B cell (primary cell): Measurements from ENCODE around the gene KIAA1217. TPM values are rescaled to one million over a fixed set of nuclear protein-coding genes. Genes with fewer than 3 reads are reported as not detected.

Source experiments
- ATAC-seq: fragments of 200-7000 bp; cut with Tn5 transposase; one replicate; pipeline ENCODE4 v1.10.0; 2021; ENCODE audit warnings: low read depth, mild to moderate bottlenecking, moderate number of reproducible peaks, moderate library complexity
- CTCF ChIA-PET: fragments of 350-600 bp; sonication (Branson Sonifier 250); formaldehyde crosslinking; loops from one replicate; lab custom pipeline; 2021; ENCODE audit warnings: antibody characterized with exemption, inconsistent platforms; lab: Charles Lee
- POLR2A ChIA-PET: fragments of 350-600 bp; sonication (Branson Sonifier 250); formaldehyde crosslinking; loops from one replicate; lab custom pipeline; 2021; ENCODE audit warnings: antibody characterized with exemption; lab: Charles Lee
- DNase-seq: peaks from one replicate; pipeline ENCODE4 v3.0.0; 2013
- H2AFZ ChIP-seq: 2 replicates; pipeline ENCODE4 v1.6.1; 2012; ENCODE audit warnings: mild to moderate bottlenecking, low read depth, low read length; ENCODE audit not compliant: insufficient read depth, poor library complexity, severe bottlenecking
- H3K27ac ChIP-seq, 2 donors: 1 replicate in 1 of 2; 2 replicates in 1 of 2; pipeline ENCODE4 v1.5.1; 2012 to 2013; ENCODE audit warnings: low read length in 2 of 2, mild to moderate bottlenecking in 2 of 2, moderate library complexity in 1 of 2
- H3K27me3 ChIP-seq, 4 experiments: fragments of 200-600 bp in 1 of 4; sonication (generic) in 1 of 4; replicated peaks in 1 of 4; 1 replicate in 2 of 4; 2 replicates in 2 of 4; pipeline versions ENCODE4 v1.6.1 to v1.7.0; 2013 to 2016; ENCODE audit warnings: low read length in 3 of 4, mild to moderate bottlenecking in 2 of 4, mixed read lengths in 1 of 4, moderate library complexity in 1 of 4; ENCODE audit not compliant: insufficient read depth in 4 of 4, control insufficient read depth in 3 of 4; ENCODE audit errors: control extremely low read depth in 1 of 4
- H3K36me3 ChIP-seq, 2 experiments: replicated peaks in 1 of 2; 1 replicate in 1 of 2; 2 replicates in 1 of 2; pipeline versions ENCODE4 v1.6.1 to v1.7.1; 2013; ENCODE audit warnings: low read length in 1 of 2; ENCODE audit not compliant: insufficient read depth in 2 of 2, control insufficient read depth in 1 of 2; ENCODE audit errors: control extremely low read depth in 1 of 2, extremely low read depth in 1 of 2
- H3K4me1 ChIP-seq, 2 donors: fragments of 200-600 bp in 1 of 2; sonication (generic) in 1 of 2; 1 replicate in 1 of 2; 2 replicates in 1 of 2; pipeline versions ENCODE4 v1.5.1 to v1.6.1; 2013 to 2017; ENCODE audit warnings: low read length in 2 of 2; ENCODE audit not compliant: control insufficient read depth in 2 of 2, insufficient read depth in 2 of 2
- H3K4me2 ChIP-seq: replicated peaks from 2 replicates; pipeline ENCODE3; 2012; ENCODE audit warnings: mild to moderate bottlenecking, low read depth, low read length; ENCODE audit not compliant: poor library complexity, severe bottlenecking
- H3K4me3 ChIP-seq, 5 experiments: fragments of 200-600 bp in 1 of 5; sonication (generic) in 1 of 5; 1 replicate in 3 of 5; 2 replicates in 2 of 5; pipeline versions ENCODE4 v1.5.1 to v1.7.0; 2011 to 2016; ENCODE audit warnings: low read length in 4 of 5, mild to moderate bottlenecking in 4 of 5, low read depth in 2 of 5, control low read depth in 1 of 5, moderate library complexity in 1 of 5; ENCODE audit not compliant: insufficient read depth in 1 of 5; ENCODE audit errors: control extremely low read depth in 1 of 5, extremely low read depth in 1 of 5
- H3K79me2 ChIP-seq: fragments of 200-600 bp; sonication (generic); one replicate; pipeline ENCODE4 v1.6.0; 2016; ENCODE audit warnings: low read length; ENCODE audit not compliant: control insufficient read depth, insufficient read depth
- H3K9ac ChIP-seq: fragments of 200-600 bp; sonication (generic); 2 replicates; pipeline ENCODE4 v1.6.1; 2017; ENCODE audit warnings: mild to moderate bottlenecking, low read length, moderate library complexity
- H3K9me3 ChIP-seq, 3 donors: one replicate each; pipeline versions ENCODE4 v1.6.1 to v1.7.1; 2013; ENCODE audit warnings: low read length in 2 of 3; ENCODE audit not compliant: control insufficient read depth in 2 of 3, insufficient read depth in 1 of 3; ENCODE audit errors: control extremely low read depth in 1 of 3
- H4K20me1 ChIP-seq: 2 replicates; pipeline ENCODE4 v1.6.0; 2012; ENCODE audit warnings: mild to moderate bottlenecking, low read length; ENCODE audit not compliant: insufficient read depth, control insufficient read depth, poor library complexity, severe bottlenecking
- H3K27ac Mint-ChIP-seq: one replicate; pipeline ENCODE4 v1.8.0; 2021; ENCODE audit warnings: mixed read lengths
- H3K27me3 Mint-ChIP-seq: one replicate; pipeline ENCODE4 v1.8.0; 2021; ENCODE audit warnings: mixed read lengths
- H3K4me1 Mint-ChIP-seq: one replicate; pipeline ENCODE4 v1.8.0; 2021; ENCODE audit warnings: mixed read lengths
- H3K4me3 Mint-ChIP-seq: one replicate; pipeline ENCODE4 v1.8.0; 2021; ENCODE audit warnings: mixed read lengths
- H3K9me3 Mint-ChIP-seq: one replicate; pipeline ENCODE4 v1.8.0; 2022; ENCODE audit warnings: mixed read lengths; ENCODE audit not compliant: insufficient read depth
- EZH2 ChIP-seq: IDR thresholded peaks from 2 replicates; pipeline ENCODE4 v1.6.1; 2012; ENCODE audit warnings: borderline replicate concordance, low read depth, mild to moderate bottlenecking, moderate library complexity, low read length; ENCODE audit not compliant: insufficient read depth, poor library complexity, severe bottlenecking
- WGBS: methylation state at CpG from one replicate; pipeline ENCODE4 v1.1.5; 2013; ENCODE audit warnings: missing lambda C conversion rate; ENCODE audit not compliant: insufficient coverage; 5-methylcytosine and 5-hydroxymethylcytosine counted together
- intact Hi-C: fragments of 100-400 bp; cut with micrococcal nuclease; formaldehyde crosslinking; loops from one replicate; pipeline ENCODE4 v1.10.0; 2022
- polyA plus RNA-seq: library from polyadenylated mRNA; depleted of rRNA; stranded (reverse); fragments of >200 nt; gene quantifications from 2 replicates; pipeline ENCODE4 v1.2.3, GENCODE V29; 2012
- total RNA-seq, 2 donors: library from RNA; stranded (reverse); fragments of 120-200 nt in 1 of 2; gene quantifications; 1 replicate in 1 of 2; 2 replicates in 1 of 2; pipeline versions ENCODE4 v1.2.3 to v1.2.4, GENCODE V29; 2013 to 2022
- TF ChIP-seq, protein P1 (sequence below): fragments of 200-600 bp; IDR thresholded peaks from one replicate; pipeline ENCODE4 v1.8.0; 2022; ENCODE audit warnings: antibody characterized with exemption, mild to moderate bottlenecking

Gene KIAA1217
- total and polyA plus RNA-seq, 2 donors (not counting 1 experiment from before 2014, with no cell fraction given) = 0.67 TPM; not detected in 1

DNA sequence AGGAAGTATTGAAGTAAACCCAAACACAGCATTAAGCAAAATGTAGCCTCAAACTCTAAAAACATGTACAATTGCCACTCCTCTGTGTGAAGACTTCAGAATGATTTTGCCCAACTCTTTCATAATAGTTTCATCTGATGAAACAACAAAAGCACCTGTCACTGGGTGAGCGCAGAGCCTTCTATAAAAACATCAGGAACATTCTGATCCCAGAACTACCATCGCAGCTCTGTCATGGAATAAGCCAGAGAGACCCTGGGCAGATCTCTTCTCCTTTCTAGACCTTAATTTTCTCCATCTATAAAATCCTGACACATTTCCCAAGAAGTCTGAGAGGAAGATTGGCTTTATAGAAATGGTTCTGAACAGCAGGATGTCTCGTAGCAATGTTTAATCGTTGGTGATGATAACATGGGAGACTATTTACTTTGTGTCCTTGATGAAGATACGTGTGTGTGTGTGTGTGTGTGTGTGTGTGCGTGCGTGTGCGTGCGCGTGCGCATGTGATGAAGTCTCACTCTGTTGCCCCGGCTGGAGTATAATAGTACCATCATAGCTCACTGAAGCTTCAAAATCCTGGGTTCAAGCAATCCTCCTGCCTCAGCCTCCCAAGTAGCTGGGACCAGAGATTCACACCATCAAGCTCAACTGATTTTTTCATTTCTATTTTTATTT, 198.0 kb downstream of the KIAA1217 start:
- Mint-ChIP-seq H3K9me3 (no peaks in the 10 kb centered on the region), H3K27ac (no peak overlapping the region), H3K4me1 (no peaks in the 10 kb centered on the region), H3K4me3 (no peak overlapping the region), H3K27me3 (no peaks in the 10 kb centered on the region)
- no peak overlapping the region for H3K4me3 ChIP-seq
- H4K20me1 ChIP-seq = no peaks in the 10 kb centered on the region
- no peak for DNase-seq
- 96% methylated on average over 4 of the region's 12 CpGs for WGBS
- no peak overlapping the region for H3K9ac ChIP-seq
- ChIA-PET POLR2A (no interaction called here), CTCF (no interaction called here)
- no peak overlapping the region for H2AFZ ChIP-seq
- H3K79me2 ChIP-seq = no peaks in the 10 kb centered on the region
- no peak for ATAC-seq
- H3K4me2 ChIP-seq = no peak overlapping the region
- no peak overlapping the region for H3K27ac ChIP-seq
- intact Hi-C loops = no loop called here
- no peaks in the 10 kb centered on the region for H3K36me3 ChIP-seq
- no peaks in the 10 kb centered on the region for H3K9me3 ChIP-seq
- no peaks in the 10 kb centered on the region for H3K27me3 ChIP-seq
- H3K4me1 ChIP-seq = no peaks in the 10 kb centered on the region
- TF ChIP-seq, protein P1, sequence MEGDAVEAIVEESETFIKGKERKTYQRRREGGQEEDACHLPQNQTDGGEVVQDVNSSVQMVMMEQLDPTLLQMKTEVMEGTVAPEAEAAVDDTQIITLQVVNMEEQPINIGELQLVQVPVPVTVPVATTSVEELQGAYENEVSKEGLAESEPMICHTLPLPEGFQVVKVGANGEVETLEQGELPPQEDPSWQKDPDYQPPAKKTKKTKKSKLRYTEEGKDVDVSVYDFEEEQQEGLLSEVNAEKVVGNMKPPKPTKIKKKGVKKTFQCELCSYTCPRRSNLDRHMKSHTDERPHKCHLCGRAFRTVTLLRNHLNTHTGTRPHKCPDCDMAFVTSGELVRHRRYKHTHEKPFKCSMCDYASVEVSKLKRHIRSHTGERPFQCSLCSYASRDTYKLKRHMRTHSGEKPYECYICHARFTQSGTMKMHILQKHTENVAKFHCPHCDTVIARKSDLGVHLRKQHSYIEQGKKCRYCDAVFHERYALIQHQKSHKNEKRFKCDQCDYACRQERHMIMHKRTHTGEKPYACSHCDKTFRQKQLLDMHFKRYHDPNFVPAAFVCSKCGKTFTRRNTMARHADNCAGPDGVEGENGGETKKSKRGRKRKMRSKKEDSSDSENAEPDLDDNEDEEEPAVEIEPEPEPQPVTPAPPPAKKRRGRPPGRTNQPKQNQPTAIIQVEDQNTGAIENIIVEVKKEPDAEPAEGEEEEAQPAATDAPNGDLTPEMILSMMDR = no peak
- TF ChIP-seq EZH2 = no peak

DNA sequence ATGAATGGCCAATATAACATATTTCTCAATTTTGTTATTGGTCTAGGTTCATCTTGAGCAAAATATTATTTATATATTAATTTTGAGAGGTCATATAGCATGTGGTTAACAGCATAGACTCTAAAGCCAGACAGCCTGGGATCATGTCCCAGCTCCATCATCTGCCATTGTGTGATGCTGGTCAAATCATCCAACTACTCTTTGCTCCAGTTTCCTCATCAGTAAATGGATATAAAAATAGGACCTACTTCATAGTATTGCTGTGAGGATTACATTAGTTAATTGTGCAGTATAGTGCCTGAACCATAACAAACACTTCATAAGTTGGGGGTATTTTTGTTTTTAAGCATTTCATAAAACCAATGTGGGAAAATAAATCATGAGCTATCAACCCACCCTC, 199.0 kb downstream of the KIAA1217 start:
- intact Hi-C loops = no loop called here
- Mint-ChIP-seq H3K9me3 (no peaks in the 10 kb centered on the region), H3K27me3 (no peaks in the 10 kb centered on the region), H3K27ac (no peak overlapping the region), H3K4me1 (no peaks in the 10 kb centered on the region), H3K4me3 (no peak overlapping the region)
- ATAC-seq (no peak), DNase-seq (no peak)
- Histone ChIP-seq H3K4me3 (no peak overlapping the region), H3K4me1 (no peaks in the 10 kb centered on the region), H3K27ac (no peak overlapping the region), H2AFZ (no peak overlapping the region), H3K27me3 (no peaks in the 10 kb centered on the region), H3K9me3 (no peaks in the 10 kb centered on the region), H3K36me3 (no peaks in the 10 kb centered on the region), H3K4me2 (no peak overlapping the region), H3K79me2 (no peaks in the 10 kb centered on the region), H4K20me1 (no peaks in the 10 kb centered on the region), H3K9ac (no peak overlapping the region)
- TF ChIP-seq, protein P1 = no peak
- no peak for TF ChIP-seq EZH2
- POLR2A ChIA-PET = no interaction called here
- CTCF ChIA-PET = no interaction called here
